ENCODE results near the gene WNT11. TPM values are rescaled to one million over a fixed set of nuclear protein-coding genes. Genes with fewer than 3 reads are reported as not detected.

WNT11 gene
- total RNA-seq (2022; extraction: Qiagen RNA extraction; ENCODE audit: low read depth): 1.1 to 1.6 TPM (median 1.1 TPM) in 5 replicates

DNA sequence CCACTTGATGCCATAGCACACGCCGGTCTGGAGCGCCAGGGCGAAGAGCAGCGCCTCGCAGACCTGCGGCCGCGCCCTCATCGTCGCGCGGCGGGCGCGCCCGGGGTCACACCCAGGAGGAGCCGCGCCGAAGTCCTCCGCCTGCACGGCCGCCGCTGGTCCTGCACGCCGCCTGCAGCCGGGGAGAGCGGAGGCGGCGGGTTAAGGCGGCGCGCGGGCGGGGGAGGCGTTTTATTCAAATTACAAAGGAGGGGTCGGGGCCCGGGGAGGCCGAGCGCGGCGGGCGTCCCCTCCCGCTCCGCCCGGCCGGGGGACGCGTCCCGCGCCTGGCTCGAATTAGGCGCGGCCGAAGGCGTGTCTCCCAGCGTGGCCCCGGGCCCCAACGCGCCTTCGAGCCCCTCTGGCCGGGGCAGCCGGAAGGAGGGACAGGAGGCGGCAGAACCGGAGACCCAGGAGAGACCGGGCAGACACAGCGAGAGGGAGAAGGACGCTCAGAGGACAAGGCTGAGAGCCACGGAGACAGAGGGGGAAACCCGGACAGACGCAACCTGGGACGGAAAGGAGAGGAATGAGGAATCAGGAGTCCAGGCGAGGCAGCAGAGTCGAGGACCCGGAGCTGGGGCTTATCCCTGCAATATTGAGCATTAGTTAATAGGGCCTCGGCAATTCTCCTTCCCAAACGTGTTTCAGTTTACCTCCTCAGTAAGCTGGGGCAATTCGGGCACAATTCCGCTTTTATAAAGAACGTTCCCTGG, at the start of gene WNT11:
WNT11 (minus strand) TSS at position 176 of the 755 bp plus-strand sequence; CDS start at position 81, 95 bp downstream.

Other genes with a start within 250 kb of the WNT11 start
- gene THAP12, start 174.6 kb upstream of the WNT11 start, total RNA-seq (2022; extraction: Qiagen RNA extraction; ENCODE audit: low read depth): 21.7 to 52.2 TPM (median 49.1 TPM) in 5 replicates
- 0.43 to 1.6 TPM (median 0.87 TPM) in 5 replicates for gene GVQW3, start 174.8 kb upstream of the WNT11 start, total RNA-seq (2022; extraction: Qiagen RNA extraction; ENCODE audit: low read depth)
- gene EMSY, start 238.5 kb upstream of the WNT11 start, total RNA-seq (2022; extraction: Qiagen RNA extraction; ENCODE audit: low read depth): 12.4 to 16.0 TPM (median 14.1 TPM) in 5 replicates

Measured in A549 treated with RU486 at 1 μM for 4 hours (cell line).